Neural cell (in vitro differentiated cells): Measurements from ENCODE around the gene GRIFIN.

Experiments
- CTCF ChIP-seq: fragments of 450-650 bp; IDR thresholded peaks from 2 replicates; pipeline ENCODE4 v1.5.1; 2014; ENCODE audit warnings: antibody characterized with exemption, mild to moderate bottlenecking, moderate library complexity; ENCODE audit not compliant: poor library complexity, severe bottlenecking
- EZH2 ChIP-seq: fragments of 200-600, 300-800 bp; shearing (Covaris generic), sonication (generic); IDR thresholded peaks from 2 replicates; pipeline ENCODE4 v1.6.1; 2014; ENCODE audit warnings: antibody characterized with exemption, low read length, borderline replicate concordance, mild to moderate bottlenecking; ENCODE audit not compliant: insufficient read depth, poor library complexity, severe bottlenecking
- RAD21 ChIP-seq: fragments of 450-650 bp; conservative IDR thresholded peaks from 2 replicates; pipeline ENCODE4 v1.6.1; 2014; ENCODE audit warnings: antibody characterized with exemption, mild to moderate bottlenecking, moderate library complexity

- no peak for TF ChIP-seq CTCF
- no peak for TF ChIP-seq EZH2
- TF ChIP-seq RAD21, result no peak
Observed at GRCh38 chr7:2483494-2483893, 7.3 kb upstream of the GRIFIN start.
